Measurements from ENCODE around the gene SULT1C4. TPM values are rescaled to one million over a fixed set of nuclear protein-coding genes. Genes with fewer than 3 reads are reported as not detected.

SULT1C4 gene
- total RNA-seq, 4 donors from 2014 or later = 0.61 to 3.3 (median 2.4) TPM

GRCh38 chr2:108417254-108417653 lies 39.5 kb downstream of the SULT1C4 start:
- intact Hi-C loops (cut with DNase I; ENCODE audit: low total_unique reads) (no loop called here), in situ Hi-C loops (cut with MboI; ENCODE audit: low sequenced_read_pairs in 4 of 4) (no loop called here)

DNA sequence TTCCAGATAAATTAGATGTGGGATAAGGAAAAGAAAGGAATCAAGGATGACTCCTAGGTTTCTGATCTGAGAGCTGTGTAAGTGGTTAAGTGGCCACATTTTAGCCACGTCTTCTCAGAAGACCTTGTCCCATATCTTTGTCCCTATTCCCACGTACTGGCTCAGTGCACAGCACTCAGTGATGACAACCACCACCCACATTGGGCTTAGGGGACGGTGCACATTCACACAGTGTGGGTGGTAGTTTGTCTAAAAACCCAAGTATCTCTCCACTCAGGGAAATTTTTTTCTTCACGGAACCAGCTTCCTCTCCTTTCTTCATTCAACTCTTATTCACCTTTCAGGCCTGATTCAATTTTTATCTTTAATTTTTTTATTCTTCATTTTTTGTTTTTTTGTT lies 40.7 kb downstream of the SULT1C4 start:
- ATAC-seq (no peak), DNase-seq (no peak)
- in situ Hi-C loops (cut with MboI; ENCODE audit: low sequenced_read_pairs in 4 of 4) (no loop called here), intact Hi-C loops (cut with DNase I; ENCODE audit: low total_unique reads) (no loop called here)
- no peak overlapping the region for H3K4me3 ChIP-seq
- H3K27ac ChIP-seq = no peak overlapping the region
- H3K27me3 ChIP-seq = no peaks in the 10 kb centered on the region
- H3K9me3 ChIP-seq = no peaks in the 10 kb centered on the region
- no peaks in the 10 kb centered on the region for H3K4me1 ChIP-seq
- TF ChIP-seq, protein P1, sequence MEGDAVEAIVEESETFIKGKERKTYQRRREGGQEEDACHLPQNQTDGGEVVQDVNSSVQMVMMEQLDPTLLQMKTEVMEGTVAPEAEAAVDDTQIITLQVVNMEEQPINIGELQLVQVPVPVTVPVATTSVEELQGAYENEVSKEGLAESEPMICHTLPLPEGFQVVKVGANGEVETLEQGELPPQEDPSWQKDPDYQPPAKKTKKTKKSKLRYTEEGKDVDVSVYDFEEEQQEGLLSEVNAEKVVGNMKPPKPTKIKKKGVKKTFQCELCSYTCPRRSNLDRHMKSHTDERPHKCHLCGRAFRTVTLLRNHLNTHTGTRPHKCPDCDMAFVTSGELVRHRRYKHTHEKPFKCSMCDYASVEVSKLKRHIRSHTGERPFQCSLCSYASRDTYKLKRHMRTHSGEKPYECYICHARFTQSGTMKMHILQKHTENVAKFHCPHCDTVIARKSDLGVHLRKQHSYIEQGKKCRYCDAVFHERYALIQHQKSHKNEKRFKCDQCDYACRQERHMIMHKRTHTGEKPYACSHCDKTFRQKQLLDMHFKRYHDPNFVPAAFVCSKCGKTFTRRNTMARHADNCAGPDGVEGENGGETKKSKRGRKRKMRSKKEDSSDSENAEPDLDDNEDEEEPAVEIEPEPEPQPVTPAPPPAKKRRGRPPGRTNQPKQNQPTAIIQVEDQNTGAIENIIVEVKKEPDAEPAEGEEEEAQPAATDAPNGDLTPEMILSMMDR (IDR thresholded peaks at IDR 0.05 in 4 of 5, conservative IDR thresholded peaks at IDR 0.05 in 1 of 5) = no peak
- TF ChIP-seq POLR2A (IDR thresholded peaks at IDR 0.05) = no peak
- H3K36me3 ChIP-seq = no peaks in the 10 kb centered on the region

More at GRCh38 chr2:108417254-108417653, 39.5 kb downstream of the SULT1C4 start:
- ATAC-seq (no peak), DNase-seq (no peak)
- no peaks in the 10 kb centered on the region for H3K4me1 ChIP-seq
- TF ChIP-seq, protein P1 (IDR thresholded peaks at IDR 0.05 in 4 of 5, conservative IDR thresholded peaks at IDR 0.05 in 1 of 5) = peak in 1 of 5 experiments; percentile 28
- TF ChIP-seq POLR2A (IDR thresholded peaks at IDR 0.05) = no peak
- H3K27ac ChIP-seq = no peak overlapping the region
- no peaks in the 10 kb centered on the region for H3K36me3 ChIP-seq
- H3K27me3 ChIP-seq = no peaks in the 10 kb centered on the region
- H3K9me3 ChIP-seq = no peaks in the 10 kb centered on the region
- H3K4me3 ChIP-seq = no peak overlapping the region

GRCh38 chr2:108423067-108423466 lies 45.3 kb downstream of the SULT1C4 start:
- intact Hi-C loops (cut with DNase I; ENCODE audit: low total_unique reads) = no loop called here
- DNase-seq (no peak), ATAC-seq (no peak)
- H3K27me3 ChIP-seq = no peaks in the 10 kb centered on the region
- no peaks in the 10 kb centered on the region for H3K36me3 ChIP-seq
- H3K4me1 ChIP-seq = no peaks in the 10 kb centered on the region
- no peak for TF ChIP-seq POLR2A (IDR thresholded peaks at IDR 0.05)
- TF ChIP-seq, protein P1 (IDR thresholded peaks at IDR 0.05 in 4 of 5, conservative IDR thresholded peaks at IDR 0.05 in 1 of 5) = no peak
- in situ Hi-C loops (cut with MboI; ENCODE audit: low sequenced_read_pairs in 4 of 4) = no loop called here
- no peaks in the 10 kb centered on the region for H3K9me3 ChIP-seq
- H3K4me3 ChIP-seq = no peak overlapping the region
- H3K27ac ChIP-seq = no peak overlapping the region

DNA sequence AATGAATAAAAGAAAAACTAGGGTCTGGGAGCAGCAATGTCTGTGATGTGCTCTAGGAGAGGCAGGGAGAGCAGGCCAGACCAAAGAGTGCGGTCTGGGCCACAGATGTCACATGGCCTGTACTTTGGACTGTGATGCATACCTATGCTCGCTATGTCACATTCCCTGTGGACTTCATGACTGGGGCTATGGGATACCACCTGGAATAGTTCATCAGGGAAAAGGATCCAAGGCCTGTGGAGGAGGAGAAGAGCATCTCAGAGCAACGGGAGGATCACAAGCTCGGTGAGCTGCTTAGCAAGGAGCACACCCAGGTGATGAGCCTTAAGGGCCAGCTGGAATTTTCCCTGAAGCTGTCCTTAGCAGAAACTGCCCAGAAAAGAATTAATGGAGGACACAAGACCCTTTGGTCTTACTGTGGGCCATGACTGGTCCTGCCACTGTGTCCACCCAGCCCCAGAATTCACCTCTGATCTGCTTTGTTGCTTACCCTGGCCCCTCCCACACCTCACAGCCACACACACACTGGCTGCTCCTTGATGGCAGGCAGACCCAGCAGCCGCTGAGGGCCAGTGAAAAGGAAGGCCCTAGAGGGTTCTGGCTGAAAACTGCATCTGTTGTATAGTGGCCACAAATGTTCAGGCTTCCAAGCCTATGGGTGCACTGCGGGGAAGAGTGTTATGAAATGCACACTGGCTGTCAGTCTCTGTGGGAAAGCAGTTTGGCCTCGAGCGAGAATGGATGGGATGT lies 45.9 kb downstream of the SULT1C4 start:
- DNase-seq (no peak), ATAC-seq (no peak)
- H3K36me3 ChIP-seq = no peaks in the 10 kb centered on the region
- H3K27me3 ChIP-seq = no peaks in the 10 kb centered on the region
- H3K9me3 ChIP-seq = no peaks in the 10 kb centered on the region
- H3K4me3 ChIP-seq = no peak overlapping the region
- intact Hi-C loops (cut with DNase I; ENCODE audit: low total_unique reads) = no loop called here
- in situ Hi-C loops (cut with MboI; ENCODE audit: low sequenced_read_pairs in 4 of 4) = no loop called here
- no peak overlapping the region for H3K27ac ChIP-seq
- TF ChIP-seq, protein P1 (IDR thresholded peaks at IDR 0.05 in 4 of 5, conservative IDR thresholded peaks at IDR 0.05 in 1 of 5) = no peak
- TF ChIP-seq POLR2A (IDR thresholded peaks at IDR 0.05) = no peak
- H3K4me1 ChIP-seq = no peaks in the 10 kb centered on the region

Data from gastrocnemius medialis (tissue), 4 donors.